ENCODE data around the gene KCNMA1.

KCNMA1 gene

GRCh38 chr10:77513781-77514331, 123.8 kb downstream of the KCNMA1 start:
- Histone ChIP-seq H4K20me1 (ENCODE audit: low read depth, low read length) (no peaks in the 10 kb centered on the region), H3K9me3 (ENCODE audit: insufficient read depth, low read length) (no peaks in the 10 kb centered on the region), H3F3A (ENCODE audit: insufficient read depth) (no peaks in the 10 kb centered on the region), H3K27ac (ENCODE audit: low read depth, low read length) (no peak overlapping the region), H3K9ac (ENCODE audit: low read length) (no peak overlapping the region), H2AFZ (ENCODE audit: low read depth, low read length, severe bottlenecking) (no peak overlapping the region), H3K4me3 (ENCODE audit: insufficient read depth, low read length, poor library complexity, severe bottlenecking) (no peak overlapping the region), H3K4me2 (ENCODE audit: low read depth, low read length, poor library complexity, severe bottlenecking) (no peak overlapping the region), H3K9me2 (replicated peaks; ENCODE audit: insufficient read depth, low read length) (no peaks in the 10 kb centered on the region), H3K36me3 (ENCODE audit: low read length) (no peaks in the 10 kb centered on the region), H3K79me2 (ENCODE audit: insufficient read depth, low read length) (no peaks in the 10 kb centered on the region), H3K27me3 (ENCODE audit: low read length) (no peaks in the 10 kb centered on the region)
- TF ChIP-seq CTCF (IDR thresholded peaks at IDR 0.05; ENCODE audit: insufficient read depth, low read length, poor library complexity, severe bottlenecking) (no peak), EZH2phosphoT487 (conservative IDR thresholded peaks at IDR 0.05; ENCODE audit: low read length) (no peak)

GRCh38 chr10:77513220-77513619, 124.4 kb downstream of the KCNMA1 start:
- Histone ChIP-seq H3K9me3 (ENCODE audit: insufficient read depth, low read length) (no peaks in the 10 kb centered on the region), H4K20me1 (ENCODE audit: low read depth, low read length) (no peaks in the 10 kb centered on the region), H2AFZ (ENCODE audit: low read depth, low read length, severe bottlenecking) (no peak overlapping the region), H3K36me3 (ENCODE audit: low read length) (no peaks in the 10 kb centered on the region), H3K9ac (ENCODE audit: low read length) (no peak overlapping the region), H3K79me2 (ENCODE audit: insufficient read depth, low read length) (no peaks in the 10 kb centered on the region), H3K27me3 (ENCODE audit: low read length) (no peaks in the 10 kb centered on the region), H3K4me2 (ENCODE audit: low read depth, low read length, poor library complexity, severe bottlenecking) (no peak overlapping the region), H3K9me2 (replicated peaks; ENCODE audit: insufficient read depth, low read length) (no peaks in the 10 kb centered on the region), H3K4me3 (ENCODE audit: insufficient read depth, low read length, poor library complexity, severe bottlenecking) (no peak overlapping the region), H3F3A (ENCODE audit: insufficient read depth) (no peaks in the 10 kb centered on the region), H3K27ac (ENCODE audit: low read depth, low read length) (no peak overlapping the region)
- TF ChIP-seq CTCF (IDR thresholded peaks at IDR 0.05; ENCODE audit: insufficient read depth, low read length, poor library complexity, severe bottlenecking) (no peak), EZH2phosphoT487 (conservative IDR thresholded peaks at IDR 0.05; ENCODE audit: low read length) (no peak)

- no peaks in the 10 kb centered on the region for H3K9me2 ChIP-seq (replicated peaks; ENCODE audit: insufficient read depth, low read length)
- no peaks in the 10 kb centered on the region for H3K9me3 ChIP-seq (ENCODE audit: insufficient read depth, low read length)
- no peaks in the 10 kb centered on the region for H3K79me2 ChIP-seq (ENCODE audit: insufficient read depth, low read length)
- H3K9ac ChIP-seq (ENCODE audit: low read length) = no peak overlapping the region
- H3K4me3 ChIP-seq (ENCODE audit: insufficient read depth, low read length, poor library complexity, severe bottlenecking) = no peak overlapping the region
- H3F3A ChIP-seq (ENCODE audit: insufficient read depth) = no peaks in the 10 kb centered on the region
- H4K20me1 ChIP-seq (ENCODE audit: low read depth, low read length) = no peaks in the 10 kb centered on the region
- H3K27ac ChIP-seq (ENCODE audit: low read depth, low read length) = no peak overlapping the region
- no peak overlapping the region for H3K4me2 ChIP-seq (ENCODE audit: low read depth, low read length, poor library complexity, severe bottlenecking)
- H3K27me3 ChIP-seq (ENCODE audit: low read length) = no peaks in the 10 kb centered on the region
- TF ChIP-seq CTCF (IDR thresholded peaks at IDR 0.05; ENCODE audit: insufficient read depth, low read length, poor library complexity, severe bottlenecking) (no peak), EZH2phosphoT487 (conservative IDR thresholded peaks at IDR 0.05; ENCODE audit: low read length) (no peak)
- no peak overlapping the region for H2AFZ ChIP-seq (ENCODE audit: low read depth, low read length, severe bottlenecking)
- no peaks in the 10 kb centered on the region for H3K36me3 ChIP-seq (ENCODE audit: low read length)
These were observed 125.4 kb downstream of the KCNMA1 start for GRCh38 chr10:77512219-77512578.

All from SU-DHL-6 (cell line).